H9 (cell line): ENCODE results near the gene KMT2D. TPM values are rescaled to one million over a fixed set of nuclear protein-coding genes. Genes with fewer than 3 reads are reported as not detected.
A peak's percentile ranks its signal among the peaks of the same experiment; 100 is the strongest.

Experiments
- DNase-seq: peaks from one replicate; pipeline ENCODE4 v3.0.0-alpha.2; 2017
- H2AFZ ChIP-seq: one replicate; pipeline ENCODE4 v1.6.1; 2013; ENCODE audit warnings: mild to moderate bottlenecking, low read length, control low read depth, moderate library complexity
- H2AK5ac ChIP-seq: 2 replicates; pipeline ENCODE4 v1.6.1; 2013; ENCODE audit warnings: low read length, control low read depth, mixed read lengths; ENCODE audit not compliant: insufficient read length
- H2BK120ac ChIP-seq: one replicate; pipeline ENCODE4 v1.6.1; 2013; ENCODE audit warnings: low read depth, mild to moderate bottlenecking, low read length, control low read depth, inconsistent platforms; ENCODE audit not compliant: poor library complexity, severe bottlenecking
- H2BK12ac ChIP-seq: 2 replicates; pipeline ENCODE4 v1.6.1; 2013; ENCODE audit warnings: low read length, control low read depth, mixed read lengths, low read depth; ENCODE audit not compliant: insufficient read length
- H2BK15ac ChIP-seq: 2 replicates; pipeline ENCODE4 v1.6.1; 2013; ENCODE audit warnings: low read depth, low read length, control low read depth
- H2BK20ac ChIP-seq: one replicate; pipeline ENCODE4 v1.6.1; 2013; ENCODE audit warnings: low read depth, mild to moderate bottlenecking, low read length, control low read depth, inconsistent platforms; ENCODE audit not compliant: poor library complexity, severe bottlenecking
- H2BK5ac ChIP-seq: 2 replicates; pipeline ENCODE4 v1.6.1; 2013; ENCODE audit warnings: low read length, control low read depth, mixed read lengths; ENCODE audit not compliant: insufficient read length
- H3K14ac ChIP-seq: 2 replicates; pipeline ENCODE4 v1.6.1; 2013; ENCODE audit warnings: low read length, control low read depth; ENCODE audit not compliant: insufficient read depth
- H3K18ac ChIP-seq: 2 replicates; pipeline ENCODE4 v1.6.1; 2013; ENCODE audit warnings: low read depth, mild to moderate bottlenecking, mixed read lengths, low read length, control low read depth; ENCODE audit not compliant: insufficient read length
- H3K23ac ChIP-seq: 2 replicates; pipeline ENCODE4 v1.6.1; 2013; ENCODE audit warnings: low read length, control low read depth, mixed read lengths, low read depth; ENCODE audit not compliant: insufficient read length
- H3K23me2 ChIP-seq: 2 replicates; pipeline ENCODE4 v1.6.1; 2013; ENCODE audit warnings: low read depth, mild to moderate bottlenecking, mixed read lengths, low read length, control low read depth; ENCODE audit not compliant: insufficient read length, poor library complexity, severe bottlenecking
- H3K27ac ChIP-seq: 2 replicates; pipeline ENCODE4 v1.5.1; 2013; ENCODE audit warnings: low read length, control low read depth, mixed read lengths, low read depth; ENCODE audit not compliant: insufficient read length
- H3K27me3 ChIP-seq: 2 replicates; pipeline ENCODE4 v1.6.1; 2013; ENCODE audit warnings: low read length, control low read depth, inconsistent platforms; ENCODE audit not compliant: insufficient read depth
- H3K4ac ChIP-seq: 2 replicates; pipeline ENCODE4 v1.6.1; 2013; ENCODE audit warnings: low read depth, mild to moderate bottlenecking, control low read depth, inconsistent platforms, low read length, moderate library complexity
- H3K4me1 ChIP-seq: 2 replicates; pipeline ENCODE4 v1.6.1; 2013; ENCODE audit warnings: low read length, control low read depth, inconsistent platforms; ENCODE audit not compliant: insufficient read depth
- H3K4me2 ChIP-seq: 2 replicates; pipeline ENCODE4 v1.6.1; 2013; ENCODE audit warnings: low read length, control low read depth, mixed read lengths; ENCODE audit not compliant: insufficient read length, insufficient read depth
- H3K56ac ChIP-seq: 2 replicates; pipeline ENCODE4 v1.6.1; 2013; ENCODE audit warnings: low read depth, mild to moderate bottlenecking, mixed read lengths, low read length, control low read depth; ENCODE audit not compliant: insufficient read length
- H3K79me1 ChIP-seq: 2 replicates; pipeline ENCODE4 v1.6.1; 2013; ENCODE audit warnings: low read depth, mild to moderate bottlenecking, moderate library complexity, low read length, control low read depth, inconsistent platforms; ENCODE audit not compliant: insufficient read depth, poor library complexity, severe bottlenecking
- H3K79me2 ChIP-seq: 2 replicates; pipeline ENCODE4 v1.6.1; 2013; ENCODE audit warnings: low read length, control low read depth, inconsistent platforms; ENCODE audit not compliant: insufficient read depth
- H3K9ac ChIP-seq: 2 replicates; pipeline ENCODE4 v1.6.1; 2013; ENCODE audit warnings: low read length, control low read depth, mixed read lengths; ENCODE audit not compliant: insufficient read length; ENCODE audit errors: extremely low read depth
- H3K9me3 ChIP-seq: one replicate; pipeline ENCODE4 v1.6.1; 2013; ENCODE audit warnings: low read depth, low read length, inconsistent platforms; ENCODE audit not compliant: control insufficient read depth
- H3T11ph ChIP-seq: one replicate; pipeline ENCODE4 v1.6.1; 2013; ENCODE audit warnings: mild to moderate bottlenecking, low read length, control low read depth, inconsistent platforms
- H4K20me1 ChIP-seq: one replicate; pipeline ENCODE4 v1.6.1; 2013; ENCODE audit not compliant: control insufficient read depth, insufficient read length, insufficient read depth
- H4K5ac ChIP-seq: 2 replicates; pipeline ENCODE4 v1.6.1; 2013; ENCODE audit warnings: low read depth, mild to moderate bottlenecking, mixed read lengths, low read length, control low read depth; ENCODE audit not compliant: insufficient read length
- H4K8ac ChIP-seq: replicated peaks from 2 replicates; pipeline ENCODE4 v1.6.1; 2013; ENCODE audit warnings: low read length, control low read depth, mixed read lengths, low read depth; ENCODE audit not compliant: insufficient read length
- H4K91ac ChIP-seq: 2 replicates; pipeline ENCODE4 v1.6.1; 2013; ENCODE audit warnings: low read depth, mild to moderate bottlenecking, moderate library complexity, mixed read lengths, low read length, control low read depth; ENCODE audit not compliant: insufficient read length
- H3K27ac Mint-ChIP-seq, 3 experiments: 2 replicates in 2 of 3; 3 replicates in 1 of 3; pipeline ENCODE4 v1.8.0; 2020 to 2021; ENCODE audit warnings: mixed read lengths in 3 of 3, mild to moderate bottlenecking in 1 of 3, moderate library complexity in 1 of 3
- H3K27me3 Mint-ChIP-seq: 2 replicates; pipeline ENCODE4 v1.8.0; 2021; ENCODE audit warnings: low read depth, mild to moderate bottlenecking, moderate library complexity, mixed read lengths
- H3K36me3 Mint-ChIP-seq, 3 experiments: 2 replicates in 2 of 3; 3 replicates in 1 of 3; pipeline ENCODE4 v1.8.0; 2020 to 2021; ENCODE audit warnings: low read depth in 3 of 3, mixed read lengths in 3 of 3; ENCODE audit not compliant: insufficient read depth in 1 of 3
- H3K4me1 Mint-ChIP-seq, 2 experiments: 2 replicates each; pipeline ENCODE4 v1.8.0; 2020; ENCODE audit warnings: mixed read lengths in 2 of 2
- H3K4me3 Mint-ChIP-seq, 2 experiments: 2 replicates in 1 of 2; 3 replicates in 1 of 2; pipeline ENCODE4 v1.8.0; 2020 to 2021; ENCODE audit warnings: mild to moderate bottlenecking in 2 of 2, mixed read lengths in 2 of 2, moderate library complexity in 1 of 2
- H3K9me3 Mint-ChIP-seq, 2 experiments: 2 replicates in 1 of 2; 3 replicates in 1 of 2; pipeline ENCODE4 v1.8.0; 2020; ENCODE audit warnings: mild to moderate bottlenecking in 2 of 2, mixed read lengths in 2 of 2, moderate library complexity in 1 of 2
- WGBS: extraction: QIAGEN DNeasy Blood & Tissue Kit; methylation state at CpG from one replicate; pipeline ENCODE4 v1.1.7; 2013; ENCODE audit warnings: missing lambda C conversion rate, low lambda C conversion rate, mixed read lengths; ENCODE audit not compliant: insufficient read length; ENCODE audit errors: extremely low coverage; 5-methylcytosine and 5-hydroxymethylcytosine counted together
- total RNA-seq: library from RNA; stranded (reverse); gene quantifications from 2 replicates; pipeline ENCODE4 v1.2.1, GENCODE V29; 2021
- TF ChIP-seq, protein P1 (sequence below): fragments of 200-600 bp; sonication (generic); conservative IDR thresholded peaks from 3 replicates; pipeline ENCODE4 v1.8.0; 2021; ENCODE audit warnings: antibody characterized with exemption, mild to moderate bottlenecking

KMT2D gene
- total RNA-seq, 1 experiment from 2014 or later: 93.7 TPM

DNA sequence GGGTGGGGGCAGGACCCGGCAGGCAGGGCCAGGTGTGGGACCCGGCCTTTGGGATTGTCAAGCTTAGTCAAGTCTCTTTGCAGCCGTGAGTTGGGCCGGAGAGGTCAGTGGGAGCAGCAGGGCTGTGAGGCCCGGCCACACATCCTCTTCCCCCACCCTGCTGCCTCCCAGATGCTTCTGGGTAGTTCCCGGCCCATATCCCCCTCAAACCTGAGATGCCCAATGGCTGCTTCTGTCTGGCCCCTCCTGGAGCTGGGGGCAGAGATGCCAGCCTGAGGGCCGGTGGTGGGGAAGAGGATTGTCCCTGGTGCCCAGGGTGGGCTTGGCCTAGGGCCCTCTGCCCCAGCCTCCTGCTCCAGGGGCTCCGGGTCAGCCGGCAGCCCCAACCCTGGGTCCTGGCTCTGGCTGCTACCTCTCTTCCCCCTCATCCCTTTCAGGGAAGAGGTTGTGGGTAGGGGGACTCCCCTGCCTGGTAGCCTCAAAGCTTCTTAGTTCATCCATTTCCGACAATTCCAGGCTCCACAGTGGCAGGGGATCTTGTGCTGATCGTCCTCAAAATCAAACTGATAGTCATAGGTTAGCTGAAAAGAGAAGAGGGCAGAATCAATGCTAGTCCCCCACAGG lies 39.2 kb downstream of the KMT2D start:
- no peak overlapping the region for H3K23ac ChIP-seq
- H3K4ac ChIP-seq: no peak overlapping the region
- no peak overlapping the region for H2BK15ac ChIP-seq
- TF ChIP-seq, protein P1, sequence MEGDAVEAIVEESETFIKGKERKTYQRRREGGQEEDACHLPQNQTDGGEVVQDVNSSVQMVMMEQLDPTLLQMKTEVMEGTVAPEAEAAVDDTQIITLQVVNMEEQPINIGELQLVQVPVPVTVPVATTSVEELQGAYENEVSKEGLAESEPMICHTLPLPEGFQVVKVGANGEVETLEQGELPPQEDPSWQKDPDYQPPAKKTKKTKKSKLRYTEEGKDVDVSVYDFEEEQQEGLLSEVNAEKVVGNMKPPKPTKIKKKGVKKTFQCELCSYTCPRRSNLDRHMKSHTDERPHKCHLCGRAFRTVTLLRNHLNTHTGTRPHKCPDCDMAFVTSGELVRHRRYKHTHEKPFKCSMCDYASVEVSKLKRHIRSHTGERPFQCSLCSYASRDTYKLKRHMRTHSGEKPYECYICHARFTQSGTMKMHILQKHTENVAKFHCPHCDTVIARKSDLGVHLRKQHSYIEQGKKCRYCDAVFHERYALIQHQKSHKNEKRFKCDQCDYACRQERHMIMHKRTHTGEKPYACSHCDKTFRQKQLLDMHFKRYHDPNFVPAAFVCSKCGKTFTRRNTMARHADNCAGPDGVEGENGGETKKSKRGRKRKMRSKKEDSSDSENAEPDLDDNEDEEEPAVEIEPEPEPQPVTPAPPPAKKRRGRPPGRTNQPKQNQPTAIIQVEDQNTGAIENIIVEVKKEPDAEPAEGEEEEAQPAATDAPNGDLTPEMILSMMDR: no peak
- peaks cover 3% of the 10 kb centered on the region for H3K79me1 ChIP-seq
- H4K5ac ChIP-seq: no peak overlapping the region
- H4K91ac ChIP-seq: no peak overlapping the region
- peaks cover 15% of the 10 kb centered on the region in 2 experiments for H3K4me1 Mint-ChIP-seq
- no peaks in the 10 kb centered on the region for H3K9me3 ChIP-seq
- H3K9me3 Mint-ChIP-seq: no peaks in the 10 kb centered on the region
- H3K56ac ChIP-seq: no peak overlapping the region
- H3K27me3 Mint-ChIP-seq: no peaks in the 10 kb centered on the region; the same call in 1 of the 2 replicates
- H3T11ph ChIP-seq: no peak overlapping the region
- peaks cover 9% of the 10 kb centered on the region for H3K23me2 ChIP-seq
- no peak overlapping the region for H2AK5ac ChIP-seq
- no CpG with 5 or more reads among the region's 11 CpGs for WGBS
- H2BK5ac ChIP-seq: no peak overlapping the region
- H3K4me3 Mint-ChIP-seq: no peak overlapping the region
- DNase-seq: peak; percentile 31
- H3K4me1 ChIP-seq: no peaks in the 10 kb centered on the region
- no peaks in the 10 kb centered on the region for H4K20me1 ChIP-seq
- H2BK12ac ChIP-seq: no peak overlapping the region
- no peaks in the 10 kb centered on the region for H3K79me2 ChIP-seq
- no peak overlapping the region for H2AFZ ChIP-seq
- peaks cover 26 to 57% (median 49%) of the 10 kb centered on the region in 3 experiments for H3K36me3 Mint-ChIP-seq
- no peak overlapping the region for H3K14ac ChIP-seq
- no peaks in the 10 kb centered on the region; the same call in 1 of the 2 replicates for H3K27me3 ChIP-seq
- no peak overlapping the region for H3K18ac ChIP-seq
- peak overlapping the region in 1 of 3 experiments; percentile 68; a peak in 1 of 7 replicates for H3K27ac Mint-ChIP-seq
- H2BK20ac ChIP-seq: no peak overlapping the region
- H2BK120ac ChIP-seq: no peak overlapping the region
- no peak overlapping the region for H3K9ac ChIP-seq
- H4K8ac ChIP-seq: no peak overlapping the region
- H3K4me2 ChIP-seq: no peak overlapping the region
- H3K27ac ChIP-seq: no peak overlapping the region
